ENCODE results near the gene ZNF525.

DNA sequence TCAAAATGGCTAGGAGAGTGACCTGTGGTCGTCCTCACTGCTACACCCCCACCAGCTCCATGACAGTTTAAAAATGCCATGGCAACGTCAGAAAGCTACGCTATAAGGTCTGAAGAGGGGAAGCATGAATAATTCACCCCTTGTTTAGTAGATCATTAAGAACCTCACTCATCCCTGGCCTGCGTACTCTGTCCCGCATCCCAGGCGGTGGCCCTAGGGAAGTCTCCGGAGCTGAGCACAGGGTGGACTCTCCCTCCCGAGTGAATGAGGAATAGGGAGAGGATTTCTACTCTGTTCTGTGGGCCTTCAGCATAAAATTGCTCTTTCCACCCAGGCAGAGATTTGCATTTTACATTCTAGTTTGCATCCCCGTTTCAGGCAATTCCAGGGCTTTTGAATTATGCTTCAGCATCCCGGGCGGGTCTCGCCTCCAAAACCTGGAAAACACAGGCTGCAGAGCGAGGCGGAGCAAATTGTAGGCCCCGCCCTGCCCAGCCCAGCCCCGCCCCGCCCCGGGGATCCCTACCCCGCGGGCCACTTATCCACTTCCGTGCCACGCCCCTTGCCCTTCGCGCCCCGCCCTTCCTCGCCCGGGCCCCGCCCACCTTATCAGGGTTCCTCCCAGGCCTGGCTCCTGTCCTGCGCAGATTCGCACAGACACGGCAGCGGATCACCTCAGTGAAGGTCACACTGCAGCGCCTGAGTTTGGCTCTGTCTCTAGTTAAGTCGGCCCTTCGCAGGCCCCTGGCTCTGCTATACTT lies 7.5 kb upstream of the ZNF525 start:
- TF ChIP-seq CTCF (IDR thresholded peaks at IDR 0.05; ENCODE audit: low read length): no peak
- TF ChIP-seq EZH2 (IDR thresholded peaks at IDR 0.05; ENCODE audit: borderline replicate concordance, low read length): no peak

Data from OCI-LY1 (cell line).